NCI-H345 treated with DMSO at 0.1 percent for 48 hours (cell line): ENCODE results near the gene SERP1.
A peak's percentile ranks its signal among the peaks of the same experiment; 100 is the strongest.
"Not testable (repeated sequence)": the region's sequence is repeated elsewhere in the genome, so short reads cannot be mapped to it uniquely, and the experiment has no call there.

Experiments used
- DNase-seq: peaks from one replicate; lab custom pipeline; 2025; ENCODE audit not compliant: unreplicated experiment; lab: John Stamatoyannopoulos, UW

SERP1 gene

GRCh38 chr3:150538324-150539208, 7.7 kb downstream of the SERP1 start:
- DNase-seq, result no peak

- DNase-seq, result peak; percentile 20
These were observed 11.1 kb downstream of the SERP1 start for GRCh38 chr3:150535204-150535603.

- DNase-seq, result no peak
These were observed 14.5 kb downstream of the SERP1 start for GRCh38 chr3:150531775-150532174.

GRCh38 chr3:150528354-150528797, 17.9 kb downstream of the SERP1 start:
- no peak for DNase-seq

GRCh38 chr3:150527464-150528255, 18.6 kb downstream of the SERP1 start:
- DNase-seq, result no peak

GRCh38 chr3:150523538-150523937, 22.8 kb downstream of the SERP1 start:
- no peak for DNase-seq

GRCh38 chr3:150521463-150521862, 24.8 kb downstream of the SERP1 start:
- no peak for DNase-seq

- DNase-seq, result no peak
These were observed 25.9 kb downstream of the SERP1 start for GRCh38 chr3:150520408-150520807.

GRCh38 chr3:150519026-150519425, 27.3 kb downstream of the SERP1 start:
- DNase-seq, result no peak

- DNase-seq, result no peak
These were observed 31.1 kb downstream of the SERP1 start for GRCh38 chr3:150515210-150515609.

GRCh38 chr3:150511122-150511821, 35.0 kb downstream of the SERP1 start:
- DNase-seq, result no peak

- DNase-seq, result no peak
These were observed 36.5 kb downstream of the SERP1 start for GRCh38 chr3:150509780-150510179.

GRCh38 chr3:150508401-150508800, 37.9 kb downstream of the SERP1 start:
- no peak for DNase-seq

GRCh38 chr3:150504483-150504882, 41.8 kb downstream of the SERP1 start:
- DNase-seq, result no peak

- no peak for DNase-seq
These were observed 42.7 kb downstream of the SERP1 start for GRCh38 chr3:150503402-150504099.

GRCh38 chr3:150500960-150501359, 45.3 kb downstream of the SERP1 start:
- DNase-seq, result not testable (repeated sequence)

GRCh38 chr3:150497956-150498355, 48.3 kb downstream of the SERP1 start:
- no peak for DNase-seq

- DNase-seq, result no peak
These were observed 50.6 kb downstream of the SERP1 start for GRCh38 chr3:150495563-150496168.

GRCh38 chr3:150495149-150495548, 51.1 kb downstream of the SERP1 start:
- no peak for DNase-seq

- DNase-seq, result no peak
These were observed 51.8 kb downstream of the SERP1 start for GRCh38 chr3:150494411-150494977.
